Loucy (cell line): ENCODE measurements around the gene PARD3B.

ENCODE experiments used
- EZH2phosphoT487 ChIP-seq: fragments of 200-600 bp; IDR thresholded peaks from 2 replicates; pipeline ENCODE4 v1.6.1; 2018; ENCODE audit warnings: antibody characterized with exemption, mild to moderate bottlenecking, moderate library complexity, borderline replicate concordance
- TF ChIP-seq, protein P1 (sequence below): fragments of 200-600 bp; sonication (generic); conservative IDR thresholded peaks from 2 replicates; pipeline ENCODE4 v1.5.1; 2014; ENCODE audit warnings: mild to moderate bottlenecking, antibody characterized with exemption, low read length

DNA sequence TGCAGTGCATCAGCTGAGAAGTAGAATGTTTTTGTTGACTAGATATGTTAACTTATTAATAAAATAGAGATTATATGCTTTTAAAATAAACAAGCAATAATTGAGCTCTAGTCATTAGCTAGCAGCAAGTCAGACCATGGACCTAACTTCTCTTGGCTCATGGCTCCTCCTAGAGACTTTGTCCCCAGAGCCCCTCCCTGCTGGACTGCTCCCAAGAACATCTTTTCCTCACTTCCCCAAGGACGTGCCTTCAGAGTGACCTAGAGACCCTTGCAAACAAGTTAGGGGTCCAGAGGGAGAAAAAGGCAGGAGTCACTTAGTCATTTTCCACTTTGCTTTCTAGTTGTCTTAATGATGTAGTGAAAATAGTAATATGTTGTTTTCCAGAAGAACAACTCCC, 824.5 kb downstream of the PARD3B start:
- TF ChIP-seq, protein P1, sequence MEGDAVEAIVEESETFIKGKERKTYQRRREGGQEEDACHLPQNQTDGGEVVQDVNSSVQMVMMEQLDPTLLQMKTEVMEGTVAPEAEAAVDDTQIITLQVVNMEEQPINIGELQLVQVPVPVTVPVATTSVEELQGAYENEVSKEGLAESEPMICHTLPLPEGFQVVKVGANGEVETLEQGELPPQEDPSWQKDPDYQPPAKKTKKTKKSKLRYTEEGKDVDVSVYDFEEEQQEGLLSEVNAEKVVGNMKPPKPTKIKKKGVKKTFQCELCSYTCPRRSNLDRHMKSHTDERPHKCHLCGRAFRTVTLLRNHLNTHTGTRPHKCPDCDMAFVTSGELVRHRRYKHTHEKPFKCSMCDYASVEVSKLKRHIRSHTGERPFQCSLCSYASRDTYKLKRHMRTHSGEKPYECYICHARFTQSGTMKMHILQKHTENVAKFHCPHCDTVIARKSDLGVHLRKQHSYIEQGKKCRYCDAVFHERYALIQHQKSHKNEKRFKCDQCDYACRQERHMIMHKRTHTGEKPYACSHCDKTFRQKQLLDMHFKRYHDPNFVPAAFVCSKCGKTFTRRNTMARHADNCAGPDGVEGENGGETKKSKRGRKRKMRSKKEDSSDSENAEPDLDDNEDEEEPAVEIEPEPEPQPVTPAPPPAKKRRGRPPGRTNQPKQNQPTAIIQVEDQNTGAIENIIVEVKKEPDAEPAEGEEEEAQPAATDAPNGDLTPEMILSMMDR: no peak
- no peak for TF ChIP-seq EZH2phosphoT487
